Glutamatergic neuron (in vitro differentiated cells): ENCODE data around the gene SDHC. TPM values are rescaled to one million over a fixed set of nuclear protein-coding genes. Genes with fewer than 3 reads are reported as not detected.

Source experiments
- DNase-seq: peaks from one replicate; pipeline ENCODE4 v3.0.0; 2022
- H3K27ac Mint-ChIP-seq: one replicate; pipeline ENCODE4 v1.8.0; 2020; ENCODE audit warnings: mild to moderate bottlenecking, mixed read lengths, inconsistent platforms; ENCODE audit not compliant: unreplicated experiment
- H3K27me3 Mint-ChIP-seq: one replicate; pipeline ENCODE4 v1.8.0; 2020; ENCODE audit warnings: mild to moderate bottlenecking, moderate library complexity, mixed read lengths, inconsistent platforms; ENCODE audit not compliant: unreplicated experiment
- H3K36me3 Mint-ChIP-seq: one replicate; pipeline ENCODE4 v1.8.0; 2020; ENCODE audit warnings: mild to moderate bottlenecking, mixed read lengths, inconsistent platforms; ENCODE audit not compliant: unreplicated experiment
- H3K4me1 Mint-ChIP-seq: one replicate; pipeline ENCODE4 v1.8.0; 2020; ENCODE audit warnings: mild to moderate bottlenecking, low read depth, mixed read lengths, inconsistent platforms; ENCODE audit not compliant: unreplicated experiment
- H3K4me3 Mint-ChIP-seq: one replicate; pipeline ENCODE4 v1.8.0; 2020; ENCODE audit warnings: mild to moderate bottlenecking, mixed read lengths, inconsistent platforms; ENCODE audit not compliant: unreplicated experiment
- H3K9me3 Mint-ChIP-seq: one replicate; pipeline ENCODE4 v1.8.0; 2020; ENCODE audit warnings: mild to moderate bottlenecking, moderate library complexity, mixed read lengths, inconsistent platforms; ENCODE audit not compliant: unreplicated experiment
- total RNA-seq: library from RNA; stranded (reverse); fragmentation: NEBNext Ultra II Directional; extraction: Animal tissue kit (Norgen Biotek cat#: 25700); gene quantifications from one replicate; pipeline ENCODE4 v1.2.1, GENCODE V29; 2021; ENCODE audit not compliant: unreplicated experiment
- TF ChIP-seq, protein P1 (sequence below): fragments of 200-600 bp; sonication (generic); IDR thresholded peaks from one replicate; pipeline ENCODE4 v1.5.0; 2021; ENCODE audit not compliant: partially characterized antibody, unreplicated experiment

The SDHC gene
- total RNA-seq, 1 donor from 2014 or later, result 170 TPM

DNA sequence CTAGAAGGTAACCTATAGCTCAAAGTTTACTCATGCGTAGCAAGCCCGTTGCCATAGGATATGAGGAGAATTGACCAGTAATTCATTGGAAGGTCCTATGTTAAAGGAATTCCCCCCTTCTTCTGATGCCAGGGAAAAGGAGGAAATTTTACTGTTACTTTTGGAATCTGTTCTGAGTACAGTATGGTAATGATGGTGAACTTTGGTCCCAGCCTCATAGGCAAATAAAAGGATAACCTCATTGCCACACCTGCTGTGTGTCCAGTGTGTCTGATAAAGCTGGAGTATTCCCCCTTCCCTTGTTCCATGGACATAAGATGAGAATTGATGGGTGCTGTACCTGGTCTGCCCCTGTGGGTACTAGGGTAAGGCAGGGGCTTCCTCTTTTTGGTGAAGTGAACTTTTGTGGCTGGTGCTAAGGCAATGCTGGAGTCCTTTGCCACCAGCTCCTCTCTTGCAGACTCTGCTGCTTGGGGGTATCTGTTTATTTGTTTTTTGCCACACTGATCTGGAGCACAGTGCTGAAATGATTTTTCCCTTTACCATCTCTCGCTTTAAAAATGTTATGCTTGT, 26.6 kb upstream of the SDHC start:
- no peaks in the 10 kb centered on the region for H3K27me3 Mint-ChIP-seq
- TF ChIP-seq, protein P1, sequence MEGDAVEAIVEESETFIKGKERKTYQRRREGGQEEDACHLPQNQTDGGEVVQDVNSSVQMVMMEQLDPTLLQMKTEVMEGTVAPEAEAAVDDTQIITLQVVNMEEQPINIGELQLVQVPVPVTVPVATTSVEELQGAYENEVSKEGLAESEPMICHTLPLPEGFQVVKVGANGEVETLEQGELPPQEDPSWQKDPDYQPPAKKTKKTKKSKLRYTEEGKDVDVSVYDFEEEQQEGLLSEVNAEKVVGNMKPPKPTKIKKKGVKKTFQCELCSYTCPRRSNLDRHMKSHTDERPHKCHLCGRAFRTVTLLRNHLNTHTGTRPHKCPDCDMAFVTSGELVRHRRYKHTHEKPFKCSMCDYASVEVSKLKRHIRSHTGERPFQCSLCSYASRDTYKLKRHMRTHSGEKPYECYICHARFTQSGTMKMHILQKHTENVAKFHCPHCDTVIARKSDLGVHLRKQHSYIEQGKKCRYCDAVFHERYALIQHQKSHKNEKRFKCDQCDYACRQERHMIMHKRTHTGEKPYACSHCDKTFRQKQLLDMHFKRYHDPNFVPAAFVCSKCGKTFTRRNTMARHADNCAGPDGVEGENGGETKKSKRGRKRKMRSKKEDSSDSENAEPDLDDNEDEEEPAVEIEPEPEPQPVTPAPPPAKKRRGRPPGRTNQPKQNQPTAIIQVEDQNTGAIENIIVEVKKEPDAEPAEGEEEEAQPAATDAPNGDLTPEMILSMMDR, result no peak
- H3K9me3 Mint-ChIP-seq, result peaks cover 1% of the 10 kb centered on the region
- no peak overlapping the region for H3K27ac Mint-ChIP-seq
- no peak overlapping the region for H3K4me3 Mint-ChIP-seq
- peaks cover 8% of the 10 kb centered on the region for H3K36me3 Mint-ChIP-seq
- H3K4me1 Mint-ChIP-seq, result peaks cover 4% of the 10 kb centered on the region
- DNase-seq, result no peak

DNA sequence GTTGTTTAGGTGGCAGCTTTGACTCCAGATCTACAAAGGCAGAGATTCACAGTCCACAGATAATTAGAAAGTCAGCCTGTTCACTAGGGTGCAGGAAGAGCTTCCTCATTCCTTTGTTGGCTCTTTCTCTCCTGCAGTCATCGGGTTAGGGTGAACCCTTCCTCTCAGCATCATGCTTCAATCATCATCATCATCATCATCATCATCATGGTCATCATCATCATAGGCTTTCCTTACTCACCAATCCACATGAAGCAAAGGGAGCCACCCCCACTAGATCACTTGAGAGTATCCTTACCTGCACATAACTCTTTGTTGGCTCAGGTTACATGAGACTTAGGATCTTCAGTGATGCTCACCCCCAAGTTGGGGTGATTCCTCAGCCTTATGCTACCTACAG, 23.4 kb upstream of the SDHC start:
- H3K27me3 Mint-ChIP-seq, result no peaks in the 10 kb centered on the region
- TF ChIP-seq, protein P1, result no peak

DNA sequence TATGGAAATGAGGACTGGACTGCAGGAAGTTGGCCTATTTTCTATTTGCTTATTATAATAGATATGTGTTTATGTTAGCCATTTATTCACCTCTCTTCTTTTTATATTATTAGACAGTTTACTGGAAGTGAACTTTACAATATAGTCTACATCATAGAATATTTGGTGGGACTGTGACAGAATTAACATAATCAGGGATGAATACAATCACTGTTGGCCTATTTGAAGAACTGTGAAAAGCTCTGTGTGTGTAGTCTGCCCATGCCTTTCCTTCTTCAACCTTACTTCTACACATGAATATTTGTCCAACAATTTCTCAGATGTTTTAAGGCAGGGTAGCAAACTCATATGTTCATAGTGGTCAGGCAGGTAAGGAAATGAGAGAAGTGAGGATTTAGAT, 16.8 kb upstream of the SDHC start:
- H3K27ac Mint-ChIP-seq, result no peak overlapping the region
- peaks cover 4% of the 10 kb centered on the region for H3K27me3 Mint-ChIP-seq
- H3K4me1 Mint-ChIP-seq, result peaks cover 2% of the 10 kb centered on the region
- TF ChIP-seq, protein P1, result no peak
- no peak overlapping the region for H3K4me3 Mint-ChIP-seq
- DNase-seq, result no peak
- peaks cover 1% of the 10 kb centered on the region for H3K9me3 Mint-ChIP-seq
- no peaks in the 10 kb centered on the region for H3K36me3 Mint-ChIP-seq

More for the DNA sequence above, 23.4 kb upstream of the SDHC start:
- Mint-ChIP-seq H3K4me3 (no peak overlapping the region), H3K36me3 (no peaks in the 10 kb centered on the region), H3K9me3 (peaks cover 3% of the 10 kb centered on the region), H3K4me1 (no peaks in the 10 kb centered on the region), H3K27ac (no peak overlapping the region)
- DNase-seq, result no peak

DNA sequence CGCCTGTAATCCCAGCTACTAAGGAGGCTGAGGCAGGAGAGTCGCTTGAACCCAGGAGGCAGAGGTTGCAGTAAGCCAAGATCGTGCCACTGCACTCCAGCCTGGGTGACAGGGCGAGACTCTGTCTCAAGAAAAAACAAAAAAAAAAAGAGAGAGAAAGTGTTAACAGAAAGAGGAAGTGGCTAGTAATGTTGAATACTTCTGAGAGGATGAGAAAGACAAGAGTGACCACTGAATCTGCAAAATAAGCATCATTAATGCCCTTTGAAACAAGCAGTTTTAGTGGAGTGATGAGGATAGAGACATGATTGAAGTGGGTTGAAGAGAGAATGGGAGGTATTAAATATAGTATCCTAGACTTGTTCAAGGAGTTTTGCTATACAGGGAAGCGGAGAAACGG, 16.1 kb upstream of the SDHC start:
- peaks cover 1% of the 10 kb centered on the region for H3K9me3 Mint-ChIP-seq
- H3K4me3 Mint-ChIP-seq, result no peak overlapping the region
- no peak for DNase-seq
- no peak overlapping the region for H3K27ac Mint-ChIP-seq
- TF ChIP-seq, protein P1, result no peak
- peaks cover 2% of the 10 kb centered on the region for H3K4me1 Mint-ChIP-seq
- peaks cover 4% of the 10 kb centered on the region for H3K27me3 Mint-ChIP-seq
- no peaks in the 10 kb centered on the region for H3K36me3 Mint-ChIP-seq

DNA sequence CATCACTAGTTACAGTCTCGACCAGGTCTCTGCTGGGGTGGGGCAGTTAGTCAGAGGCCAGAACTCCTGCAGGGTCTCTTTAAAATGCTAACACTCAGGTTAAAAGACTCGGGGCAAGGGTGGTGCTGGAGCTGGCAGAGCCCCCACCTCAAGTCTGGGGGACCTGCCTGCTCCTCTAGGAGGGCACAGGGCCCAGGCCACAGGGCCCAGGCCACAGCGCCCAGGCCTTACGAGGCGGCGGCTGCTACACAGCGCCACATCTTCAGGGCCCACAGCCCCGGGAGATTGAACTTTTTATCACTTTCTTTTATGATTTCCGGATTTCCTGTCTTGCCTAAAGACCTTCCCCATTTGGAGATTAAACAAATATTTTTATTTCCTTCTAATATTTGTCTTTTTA, 14.8 kb upstream of the SDHC start:
- Mint-ChIP-seq H3K27me3 (peaks cover 4% of the 10 kb centered on the region), H3K27ac (no peak overlapping the region), H3K9me3 (no peaks in the 10 kb centered on the region), H3K4me3 (no peak overlapping the region), H3K36me3 (no peaks in the 10 kb centered on the region), H3K4me1 (peaks cover 10% of the 10 kb centered on the region)
- no peak for DNase-seq
- TF ChIP-seq, protein P1, result no peak
